HEK293 (cell line): ENCODE measurements around the gene GPR39.

ENCODE experiments used
- CTCF ChIA-PET: fragments of 350-600 bp; formaldehyde crosslinking; extraction: SDS; loops from one replicate; lab custom pipeline; 2021; ENCODE audit warnings: antibody characterized with exemption; lab: Yijun Ruan, JAX
- POLR2A ChIA-PET: fragments of 300-600 bp; formaldehyde crosslinking; extraction: SDS; loops from one replicate; lab custom pipeline; 2020; ENCODE audit warnings: antibody characterized with exemption, inconsistent platforms; lab: Yijun Ruan, JAX
- H3K27ac ChIP-seq: fragments of 200-500 bp; sonication (Bioruptor generic); 2 replicates; pipeline ENCODE4 v1.5.1; 2014; ENCODE audit warnings: low read depth, low read length, control low read depth, inconsistent platforms; ENCODE audit errors: extremely low read depth
- H3K36me3 ChIP-seq, 2 experiments: fragments of 200-500 bp in 1 of 2; sonication (Bioruptor generic) in 1 of 2; 1 replicate in 1 of 2; 2 replicates in 1 of 2; pipeline ENCODE4 v1.5.1; 2014 to 2017; ENCODE audit warnings: inconsistent platforms in 2 of 2, low read length in 2 of 2; ENCODE audit not compliant: control insufficient read depth in 2 of 2, insufficient read depth in 1 of 2
- H3K4me1 ChIP-seq: fragments of 200-500 bp; sonication (Bioruptor generic); 2 replicates; pipeline ENCODE4 v1.5.1; 2014; ENCODE audit warnings: mild to moderate bottlenecking, low read length, inconsistent platforms; ENCODE audit not compliant: control insufficient read depth, insufficient read depth
- H3K4me3 ChIP-seq: 2 replicates; pipeline ENCODE4 v1.5.1; 2011; ENCODE audit warnings: low read depth, mild to moderate bottlenecking, control low read depth, low read length, moderate library complexity
- H3K9me3 ChIP-seq: fragments of 200-500 bp; sonication (Bioruptor generic); 2 replicates; pipeline ENCODE4 v1.5.1; 2014; ENCODE audit warnings: low read depth, low read length, inconsistent platforms; ENCODE audit not compliant: control insufficient read depth, insufficient read depth
- KLF16 ChIP-seq: fragments of 450-650 bp; formaldehyde crosslinking; IDR thresholded peaks from 2 replicates; pipeline ENCODE4 v1.5.1; 2017; ENCODE audit warnings: missing biosample characterization, missing genetic modification characterization
- ZBTB11 ChIP-seq: fragments of 450-650 bp; formaldehyde crosslinking; conservative IDR thresholded peaks from 2 replicates; pipeline ENCODE4 v1.5.1; 2016; ENCODE audit warnings: low read depth, missing biosample characterization, missing genetic modification characterization
- ZBTB21 ChIP-seq: fragments of 450-650 bp; formaldehyde crosslinking; IDR thresholded peaks from 2 replicates; pipeline ENCODE4 v1.5.1; 2017; ENCODE audit warnings: missing biosample characterization, missing genetic modification characterization
- ZNF133 ChIP-seq: fragments of 450-650 bp; formaldehyde crosslinking; IDR thresholded peaks from 2 replicates; pipeline ENCODE4 v1.5.1; 2016; ENCODE audit warnings: missing biosample characterization, missing genetic modification characterization
- ZNF138 ChIP-seq: fragments of 450-650 bp; formaldehyde crosslinking; IDR thresholded peaks from 2 replicates; pipeline ENCODE4 v1.5.1; 2016; ENCODE audit warnings: missing biosample characterization, missing genetic modification characterization, borderline replicate concordance
- ZNF239 ChIP-seq: fragments of 450-650 bp; formaldehyde crosslinking; IDR thresholded peaks from 2 replicates; pipeline ENCODE4 v1.5.1; 2016; ENCODE audit warnings: missing biosample characterization, missing genetic modification characterization
- ZNF274 ChIP-seq, 2 experiments: fragments of 200-500 bp in 1 of 2; fragments of 450-650 bp in 1 of 2; sonication (Bioruptor generic) in 1 of 2; formaldehyde crosslinking in 1 of 2; IDR thresholded peaks; 2 replicates each; pipeline versions ENCODE4 v1.5.1 to v1.6.1; 2014 to 2016; ENCODE audit warnings: borderline replicate concordance in 1 of 2, inconsistent platforms in 1 of 2, low read length in 1 of 2, missing biosample characterization in 1 of 2, missing genetic modification characterization in 1 of 2
- ZNF350 ChIP-seq: fragments of 450-650 bp; formaldehyde crosslinking; IDR thresholded peaks from 2 replicates; pipeline ENCODE4 v1.5.0; 2017; ENCODE audit warnings: missing biosample characterization, mild to moderate bottlenecking, missing genetic modification characterization
- ZNF548 ChIP-seq: fragments of 450-650 bp; formaldehyde crosslinking; IDR thresholded peaks from 2 replicates; pipeline ENCODE4 v1.5.1; 2016; ENCODE audit warnings: missing biosample characterization, missing genetic modification characterization
- ZNF555 ChIP-seq: fragments of 450-650 bp; formaldehyde crosslinking; conservative IDR thresholded peaks from 2 replicates; pipeline ENCODE4 v1.5.1; 2017; ENCODE audit warnings: missing biosample characterization, mild to moderate bottlenecking, missing genetic modification characterization, inconsistent platforms
- ZNF621 ChIP-seq: fragments of 450-650 bp; formaldehyde crosslinking; IDR thresholded peaks from 2 replicates; pipeline ENCODE4 v1.5.1; 2017; ENCODE audit warnings: missing biosample characterization, missing genetic modification characterization
- ZNF654 ChIP-seq: fragments of 450-650 bp; formaldehyde crosslinking; IDR thresholded peaks from 2 replicates; pipeline ENCODE4 v1.5.1; 2016; ENCODE audit warnings: low read depth, missing biosample characterization, missing genetic modification characterization
- ZNF792 ChIP-seq: fragments of 450-650 bp; formaldehyde crosslinking; IDR thresholded peaks from 2 replicates; pipeline ENCODE4 v1.5.1; 2016; ENCODE audit warnings: missing biosample characterization, missing genetic modification characterization
- TF ChIP-seq, protein P1 (sequence below): fragments of 450-650 bp; formaldehyde crosslinking; IDR thresholded peaks from 2 replicates; pipeline ENCODE4 v1.5.1; 2017; ENCODE audit warnings: missing biosample characterization, missing genetic modification characterization
- TF ChIP-seq, protein P2 (sequence below): fragments of 450-650 bp; formaldehyde crosslinking; IDR thresholded peaks from 2 replicates; pipeline ENCODE4 v1.5.1; 2016; ENCODE audit warnings: missing biosample characterization, missing genetic modification characterization
- TF ChIP-seq, protein P3 (sequence below): IDR thresholded peaks from 2 replicates; pipeline ENCODE4 v1.6.1; 2011; ENCODE audit warnings: mild to moderate bottlenecking, low read depth, low read length, borderline replicate concordance

GPR39 gene

GRCh38 chr2:132544006-132544630 is 127.5 kb downstream of the GPR39 start (continued):
- TF ChIP-seq ZNF138 (tag by site-specific recombination): no peak
- no peak for TF ChIP-seq ZNF350 (tag by site-specific recombination)
- no peak for TF ChIP-seq ZNF621 (tag by site-specific recombination)

- no peaks in the 10 kb centered on the region for H3K36me3 ChIP-seq
- H3K9me3 ChIP-seq: no peaks in the 10 kb centered on the region
- H3K4me1 ChIP-seq: no peaks in the 10 kb centered on the region
- ChIA-PET POLR2A (no interaction called here), CTCF (interaction anchor here (0.5 to 3.3 kb wide), 29 partner anchors 9 to 1297 kb away, joined by 3 to 41 read pairs (median 3); no protein-coding TSS in a partner anchor)
- no peak overlapping the region for H3K4me3 ChIP-seq
- no peak overlapping the region for H3K27ac ChIP-seq
- TF ChIP-seq ZNF654 (tag by site-specific recombination) (peak; percentile 71), ZBTB11 (no peak), ZNF792 (no peak)
These were observed 130.6 kb downstream of the GPR39 start for GRCh38 chr2:132547090-132547687.

- no peak for TF ChIP-seq ZBTB21
- TF ChIP-seq, protein P1, sequence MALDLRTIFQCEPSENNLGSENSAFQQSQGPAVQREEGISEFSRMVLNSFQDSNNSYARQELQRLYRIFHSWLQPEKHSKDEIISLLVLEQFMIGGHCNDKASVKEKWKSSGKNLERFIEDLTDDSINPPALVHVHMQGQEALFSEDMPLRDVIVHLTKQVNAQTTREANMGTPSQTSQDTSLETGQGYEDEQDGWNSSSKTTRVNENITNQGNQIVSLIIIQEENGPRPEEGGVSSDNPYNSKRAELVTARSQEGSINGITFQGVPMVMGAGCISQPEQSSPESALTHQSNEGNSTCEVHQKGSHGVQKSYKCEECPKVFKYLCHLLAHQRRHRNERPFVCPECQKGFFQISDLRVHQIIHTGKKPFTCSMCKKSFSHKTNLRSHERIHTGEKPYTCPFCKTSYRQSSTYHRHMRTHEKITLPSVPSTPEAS (tag by site-specific recombination): no peak
- no peak for TF ChIP-seq ZNF548
- TF ChIP-seq ZNF133 (tag by site-specific recombination): no peak
- no peak for TF ChIP-seq ZNF239 (tag by site-specific recombination)
- no peak for TF ChIP-seq KLF16 (tag by site-specific recombination)
- no peak for TF ChIP-seq ZNF274 (IDR thresholded peaks at IDR 0.05; ENCODE audit: low read length)
- no peak for TF ChIP-seq ZNF274 (tag by site-specific recombination; IDR thresholded peaks at IDR 0.05; ENCODE audit: borderline replicate concordance)
- TF ChIP-seq, protein P2, sequence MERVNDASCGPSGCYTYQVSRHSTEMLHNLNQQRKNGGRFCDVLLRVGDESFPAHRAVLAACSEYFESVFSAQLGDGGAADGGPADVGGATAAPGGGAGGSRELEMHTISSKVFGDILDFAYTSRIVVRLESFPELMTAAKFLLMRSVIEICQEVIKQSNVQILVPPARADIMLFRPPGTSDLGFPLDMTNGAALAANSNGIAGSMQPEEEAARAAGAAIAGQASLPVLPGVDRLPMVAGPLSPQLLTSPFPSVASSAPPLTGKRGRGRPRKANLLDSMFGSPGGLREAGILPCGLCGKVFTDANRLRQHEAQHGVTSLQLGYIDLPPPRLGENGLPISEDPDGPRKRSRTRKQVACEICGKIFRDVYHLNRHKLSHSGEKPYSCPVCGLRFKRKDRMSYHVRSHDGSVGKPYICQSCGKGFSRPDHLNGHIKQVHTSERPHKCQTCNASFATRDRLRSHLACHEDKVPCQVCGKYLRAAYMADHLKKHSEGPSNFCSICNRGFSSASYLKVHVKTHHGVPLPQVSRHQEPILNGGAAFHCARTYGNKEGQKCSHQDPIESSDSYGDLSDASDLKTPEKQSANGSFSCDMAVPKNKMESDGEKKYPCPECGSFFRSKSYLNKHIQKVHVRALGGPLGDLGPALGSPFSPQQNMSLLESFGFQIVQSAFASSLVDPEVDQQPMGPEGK: no peak
- TF ChIP-seq ZNF555: no peak
- TF ChIP-seq, protein P3, sequence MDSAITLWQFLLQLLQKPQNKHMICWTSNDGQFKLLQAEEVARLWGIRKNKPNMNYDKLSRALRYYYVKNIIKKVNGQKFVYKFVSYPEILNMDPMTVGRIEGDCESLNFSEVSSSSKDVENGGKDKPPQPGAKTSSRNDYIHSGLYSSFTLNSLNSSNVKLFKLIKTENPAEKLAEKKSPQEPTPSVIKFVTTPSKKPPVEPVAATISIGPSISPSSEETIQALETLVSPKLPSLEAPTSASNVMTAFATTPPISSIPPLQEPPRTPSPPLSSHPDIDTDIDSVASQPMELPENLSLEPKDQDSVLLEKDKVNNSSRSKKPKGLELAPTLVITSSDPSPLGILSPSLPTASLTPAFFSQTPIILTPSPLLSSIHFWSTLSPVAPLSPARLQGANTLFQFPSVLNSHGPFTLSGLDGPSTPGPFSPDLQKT: no peak
- Histone ChIP-seq H3K27ac (no peak overlapping the region), H3K9me3 (no peaks in the 10 kb centered on the region), H3K4me1 (no peaks in the 10 kb centered on the region), H3K36me3 (no peaks in the 10 kb centered on the region), H3K4me3 (no peak overlapping the region)
- ChIA-PET CTCF (interaction anchor here (0.6 to 1.3 kb wide), 6 partner anchors 42 to 1294 kb away, joined by 3 to 4 read pairs (median 4); no protein-coding TSS in a partner anchor), POLR2A (no interaction called here)
These were observed 133.5 kb downstream of the GPR39 start for GRCh38 chr2:132549935-132550670.
